ENCODE results near the gene TRAF1.

GRCh38 chr9:120946259-120946658 lies 19.7 kb upstream of the TRAF1 start:
- no peak for TF ChIP-seq CTCF (IDR thresholded peaks at IDR 0.05)
- TF ChIP-seq EZH2 (IDR thresholded peaks at IDR 0.05; ENCODE audit: borderline replicate concordance, insufficient read depth, low read depth, low read length, poor library complexity, severe bottlenecking), result no peak

All from B cell (primary cell).